HUES48 (cell line): ENCODE results near the gene RYR2.

Source experiments
- H3K27ac ChIP-seq: one replicate; pipeline ENCODE4 v1.7.0; 2013; ENCODE audit warnings: low read depth, low read length, inconsistent platforms
- H3K27me3 ChIP-seq: 2 replicates; pipeline ENCODE4 v1.6.1; 2013; ENCODE audit warnings: mild to moderate bottlenecking, low read length; ENCODE audit not compliant: control insufficient read depth, insufficient read depth
- H3K36me3 ChIP-seq: 2 replicates; pipeline ENCODE4 v1.6.1; 2013; ENCODE audit warnings: low read length; ENCODE audit not compliant: control insufficient read depth, insufficient read depth
- H3K4me1 ChIP-seq: 2 replicates; pipeline ENCODE4 v1.6.1; 2013; ENCODE audit warnings: mild to moderate bottlenecking, low read length; ENCODE audit not compliant: control insufficient read depth, insufficient read depth
- H3K4me3 ChIP-seq: 2 replicates; pipeline ENCODE4 v1.5.1; 2013; ENCODE audit warnings: mild to moderate bottlenecking, low read depth, low read length
- H3K9ac ChIP-seq: 2 replicates; pipeline ENCODE4 v1.6.1; 2013; ENCODE audit warnings: mild to moderate bottlenecking, low read depth, low read length, moderate library complexity
- H3K9me3 ChIP-seq: 2 replicates; pipeline ENCODE4 v1.6.1; 2013; ENCODE audit warnings: low read length; ENCODE audit not compliant: control insufficient read depth, insufficient read depth

Gene RYR2

GRCh38 chr1:237084341-237085077, 42.5 kb downstream of the RYR2 start:
- Histone ChIP-seq H3K9me3 (no peaks in the 10 kb centered on the region), H3K4me1 (peaks cover 41% of the 10 kb centered on the region), H3K27me3 (no peaks in the 10 kb centered on the region), H3K27ac (no peak overlapping the region), H3K9ac (no peak overlapping the region), H3K4me3 (no peak overlapping the region), H3K36me3 (no peaks in the 10 kb centered on the region)

GRCh38 chr1:237091691-237092090, 49.7 kb downstream of the RYR2 start:
- Histone ChIP-seq H3K4me1 (peaks cover 27% of the 10 kb centered on the region), H3K27me3 (no peaks in the 10 kb centered on the region), H3K9me3 (no peaks in the 10 kb centered on the region), H3K9ac (no peak overlapping the region), H3K36me3 (no peaks in the 10 kb centered on the region), H3K4me3 (no peak overlapping the region), H3K27ac (no peak overlapping the region)

- Histone ChIP-seq H3K36me3 (no peaks in the 10 kb centered on the region), H3K9ac (no peak overlapping the region), H3K4me1 (peaks cover 10% of the 10 kb centered on the region), H3K4me3 (no peak overlapping the region), H3K9me3 (no peaks in the 10 kb centered on the region), H3K27ac (no peak overlapping the region), H3K27me3 (no peaks in the 10 kb centered on the region)
Measured at GRCh38 chr1:237093691-237094090, 51.7 kb downstream of the RYR2 start.

DNA sequence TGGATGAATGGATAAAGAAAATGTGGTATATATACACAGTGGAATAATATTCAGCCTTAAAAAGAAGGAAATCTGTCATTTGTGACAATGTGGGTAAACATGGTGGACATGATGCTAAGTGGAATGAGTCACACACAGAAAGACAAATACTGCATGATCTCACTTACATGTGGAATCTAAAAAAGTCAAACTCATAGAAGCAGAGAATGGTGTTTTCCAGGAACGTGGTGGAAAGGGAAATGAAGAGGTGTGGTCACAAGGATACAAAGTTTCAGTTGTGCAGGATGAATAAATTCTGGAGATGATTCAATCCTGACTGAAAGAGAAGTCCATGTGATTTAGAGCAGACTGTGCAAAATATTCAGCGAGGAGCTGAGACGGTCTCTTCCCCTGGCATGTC, 56.6 kb downstream of the RYR2 start:
- Histone ChIP-seq H3K9ac (no peak overlapping the region), H3K27me3 (no peaks in the 10 kb centered on the region), H3K36me3 (no peaks in the 10 kb centered on the region), H3K4me3 (no peak overlapping the region), H3K9me3 (no peaks in the 10 kb centered on the region), H3K4me1 (no peaks in the 10 kb centered on the region), H3K27ac (no peak overlapping the region)

- Histone ChIP-seq H3K36me3 (no peaks in the 10 kb centered on the region), H3K9ac (no peak overlapping the region), H3K4me1 (peaks cover 6% of the 10 kb centered on the region; the same call in 1 of the 2 replicates), H3K27ac (no peak overlapping the region), H3K9me3 (no peaks in the 10 kb centered on the region), H3K4me3 (no peak overlapping the region), H3K27me3 (no peaks in the 10 kb centered on the region)
Measured at GRCh38 chr1:237103021-237103420, 61.0 kb downstream of the RYR2 start.

DNA sequence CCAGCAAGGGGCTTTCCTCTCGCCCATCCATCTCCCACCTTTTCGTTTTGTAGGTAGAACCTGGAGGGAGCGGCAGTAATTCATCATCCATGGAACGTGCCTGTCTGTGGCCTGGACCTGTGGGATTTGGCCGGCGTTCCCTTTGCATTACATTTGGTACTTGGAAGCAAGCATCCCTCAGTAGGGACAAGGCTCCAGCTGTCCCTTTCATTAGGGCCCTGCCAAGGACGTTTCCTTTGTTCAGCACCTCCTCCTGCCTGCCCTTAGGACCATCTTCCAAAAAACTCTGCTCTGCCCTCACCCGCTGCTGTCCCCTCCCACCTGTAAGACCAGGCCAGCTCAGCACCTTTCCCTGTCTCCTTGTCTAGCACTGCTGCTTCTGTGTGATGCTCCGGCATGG, 62.1 kb downstream of the RYR2 start:
- Histone ChIP-seq H3K36me3 (no peaks in the 10 kb centered on the region), H3K9me3 (no peaks in the 10 kb centered on the region), H3K27me3 (no peaks in the 10 kb centered on the region), H3K4me3 (no peak overlapping the region), H3K9ac (no peak overlapping the region), H3K4me1 (peaks cover 13% of the 10 kb centered on the region), H3K27ac (no peak overlapping the region)

DNA sequence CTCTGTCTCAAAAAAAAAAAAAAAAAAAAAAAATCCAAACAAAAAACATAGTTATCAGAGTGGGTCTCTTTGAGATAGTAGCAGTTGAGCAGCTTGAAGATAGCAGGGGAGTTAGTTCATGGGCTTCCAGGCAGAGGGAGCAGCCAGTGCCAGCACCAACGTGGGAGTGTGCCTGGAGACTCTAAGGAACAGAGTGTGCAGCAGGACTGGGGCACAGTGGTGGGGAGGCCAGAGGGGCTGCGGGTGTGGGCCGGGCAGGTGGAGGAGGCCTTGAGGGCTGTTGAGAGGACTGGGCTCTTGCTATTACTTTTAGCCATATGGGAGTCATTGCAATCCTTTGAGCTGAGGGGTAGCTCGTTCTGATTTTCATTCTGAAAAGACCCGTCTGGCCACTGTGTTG, 63.8 kb downstream of the RYR2 start:
- H3K27ac ChIP-seq = no peak overlapping the region
- H3K4me1 ChIP-seq = peaks cover 13% of the 10 kb centered on the region
- no peaks in the 10 kb centered on the region for H3K9me3 ChIP-seq
- H3K4me3 ChIP-seq = no peak overlapping the region
- H3K36me3 ChIP-seq = no peaks in the 10 kb centered on the region
- H3K9ac ChIP-seq = no peak overlapping the region
- no peaks in the 10 kb centered on the region for H3K27me3 ChIP-seq

DNA sequence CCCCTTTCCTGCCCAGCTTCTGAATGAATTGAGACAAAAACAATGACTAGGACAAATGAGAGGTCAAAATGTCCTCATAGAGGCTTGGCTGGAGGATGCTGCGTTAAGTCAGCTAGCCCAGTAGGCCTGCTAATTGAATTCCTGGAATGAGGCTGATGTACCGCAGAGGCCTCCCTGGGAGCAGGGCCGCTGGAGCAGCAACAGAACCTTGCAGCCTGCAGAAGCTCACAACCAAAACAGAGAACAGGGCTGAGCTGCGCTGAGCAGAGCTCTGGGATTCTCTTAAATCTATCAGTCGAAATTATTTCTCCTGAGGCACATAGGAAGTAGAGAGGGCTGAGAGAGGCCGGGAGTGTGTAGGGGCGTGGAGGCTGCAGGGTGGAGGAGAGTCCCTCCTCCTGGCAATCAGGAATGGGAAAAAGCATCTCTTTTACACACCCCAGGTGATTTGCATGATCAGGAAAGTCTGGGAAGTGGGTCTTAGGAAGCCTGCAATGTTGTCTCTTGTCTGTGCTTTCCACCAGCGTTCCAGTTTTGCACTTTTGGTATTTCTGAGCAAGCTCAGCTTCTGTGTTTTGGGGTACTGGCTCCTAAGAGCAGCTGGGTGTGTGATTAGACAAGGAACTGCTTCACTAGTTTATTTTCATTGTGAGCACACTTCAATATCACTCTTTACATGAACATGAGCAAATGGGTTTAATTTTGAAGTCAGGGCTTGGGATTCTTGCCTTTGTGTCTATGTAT, 66.5 kb downstream of the RYR2 start:
- no peaks in the 10 kb centered on the region for H3K36me3 ChIP-seq
- no peak overlapping the region for H3K9ac ChIP-seq
- peaks cover 13% of the 10 kb centered on the region for H3K4me1 ChIP-seq
- H3K27ac ChIP-seq = peak overlapping the region; percentile 5
- H3K27me3 ChIP-seq = no peaks in the 10 kb centered on the region
- no peak overlapping the region for H3K4me3 ChIP-seq
- H3K9me3 ChIP-seq = no peaks in the 10 kb centered on the region

DNA sequence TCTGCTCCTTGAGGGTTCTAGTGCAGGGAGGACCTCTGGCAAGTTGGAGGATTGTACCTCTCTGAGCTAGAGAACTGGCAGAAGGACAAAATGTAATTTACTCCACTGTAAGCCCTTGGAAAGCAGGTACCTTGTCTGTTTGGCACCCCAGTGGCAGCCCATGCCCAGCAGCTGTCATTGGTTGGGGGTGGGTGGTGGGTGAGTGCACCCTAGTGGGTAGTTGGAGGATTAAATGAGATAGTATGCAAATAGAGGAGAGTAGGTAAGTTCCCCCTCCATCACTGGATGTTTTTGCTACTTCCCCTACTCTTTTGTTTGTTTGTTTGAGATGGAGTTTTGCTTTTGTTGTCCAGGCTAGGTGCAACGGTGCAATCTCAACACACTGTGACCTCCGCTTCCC, 69.8 kb downstream of the RYR2 start:
- no peaks in the 10 kb centered on the region for H3K9me3 ChIP-seq
- H3K4me3 ChIP-seq = no peak overlapping the region
- H3K4me1 ChIP-seq = peaks cover 13% of the 10 kb centered on the region
- H3K27me3 ChIP-seq = no peaks in the 10 kb centered on the region
- H3K9ac ChIP-seq = no peak overlapping the region
- no peak overlapping the region for H3K27ac ChIP-seq
- no peaks in the 10 kb centered on the region for H3K36me3 ChIP-seq

- H3K4me1 ChIP-seq = peaks cover 10% of the 10 kb centered on the region
Measured at GRCh38 chr1:237112663-237113062, 70.7 kb downstream of the RYR2 start.

DNA sequence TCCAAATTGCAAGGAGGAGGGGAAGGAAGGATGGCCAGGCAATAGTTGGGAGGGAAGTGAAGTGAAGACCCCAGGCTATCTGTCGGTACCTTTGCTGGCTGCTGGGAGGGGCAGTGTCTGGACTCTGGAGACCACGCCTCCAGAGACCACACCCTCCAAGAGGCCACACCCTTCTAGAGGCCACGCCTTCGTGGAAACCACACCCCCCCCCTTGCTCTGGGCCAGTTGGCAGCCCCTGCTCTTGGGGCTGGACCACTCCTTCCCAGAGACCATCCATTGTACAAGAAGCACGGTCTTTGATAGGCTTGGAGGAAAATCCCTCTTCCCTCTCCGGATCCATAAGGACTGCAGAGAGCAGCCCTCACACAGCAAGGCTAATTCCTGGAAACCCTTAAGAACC, 73.1 kb downstream of the RYR2 start:
- no peak overlapping the region for H3K27ac ChIP-seq
- no peaks in the 10 kb centered on the region for H3K4me1 ChIP-seq
- H3K27me3 ChIP-seq = no peaks in the 10 kb centered on the region
- no peak overlapping the region for H3K9ac ChIP-seq
- no peaks in the 10 kb centered on the region for H3K9me3 ChIP-seq
- no peaks in the 10 kb centered on the region for H3K36me3 ChIP-seq
- no peak overlapping the region for H3K4me3 ChIP-seq

More at GRCh38 chr1:237112663-237113062, 70.7 kb downstream of the RYR2 start:
- H3K27me3 ChIP-seq = no peaks in the 10 kb centered on the region
- H3K9ac ChIP-seq = no peak overlapping the region
- H3K9me3 ChIP-seq = no peaks in the 10 kb centered on the region
- no peak overlapping the region for H3K27ac ChIP-seq
- no peaks in the 10 kb centered on the region for H3K36me3 ChIP-seq
- H3K4me3 ChIP-seq = no peak overlapping the region
